ENCODE measurements around the gene KAZN.

The KAZN gene

GRCh38 chr1:15158506-15159165, 560.2 kb downstream of the KAZN start:
- no peak for DNase-seq (ENCODE audit: low read depth in 2 of 2)

GRCh38 chr1:15159166-15159555, 560.7 kb downstream of the KAZN start:
- DNase-seq (ENCODE audit: low read depth in 2 of 2) = no peak

- DNase-seq (ENCODE audit: low read depth in 2 of 2) = no peak
Measured at GRCh38 chr1:15160626-15161025, 562.1 kb downstream of the KAZN start.

- no peak for DNase-seq (ENCODE audit: low read depth in 2 of 2)
Measured at GRCh38 chr1:15167386-15167785, 568.9 kb downstream of the KAZN start.

Data from stimulated activated CD4-positive, alpha-beta T cell treated with anti-CD3 and anti-CD28 coated beads, Interleukin-15, amount 100 ng/mL, for 48 hours (primary cell).